ENCODE data around the gene GPR148.
A peak's percentile ranks its signal among the peaks of the same experiment; 100 is the strongest.
"Not testable (repeated sequence)": the region's sequence is repeated elsewhere in the genome, so short reads cannot be mapped to it uniquely, and the experiment has no call there.

The GPR148 gene

GRCh38 chr2:130728549-130729316 lies at the start of gene GPR148:
GPR148 (plus strand) TSS chr2:130729070; CDS start chr2:130729152, 82 bp downstream.
- no peak for DNase-seq (ENCODE audit: low read depth in 3 of 3)

- DNase-seq (ENCODE audit: low read depth in 3 of 3): not testable (repeated sequence)
Observed at GRCh38 chr2:130692041-130692770, 36.7 kb upstream of the GPR148 start.

GRCh38 chr2:130693474-130693873 lies 35.4 kb upstream of the GPR148 start:
- not testable (repeated sequence) for DNase-seq (ENCODE audit: low read depth in 3 of 3)

GRCh38 chr2:130703250-130703649 lies 25.6 kb upstream of the GPR148 start:
- DNase-seq (ENCODE audit: low read depth in 3 of 3): not testable (repeated sequence)

GRCh38 chr2:130714795-130715194 lies 14.1 kb upstream of the GPR148 start:
- DNase-seq (ENCODE audit: low read depth in 3 of 3): not testable (repeated sequence)

- no peak for DNase-seq (ENCODE audit: low read depth in 3 of 3)
Observed at GRCh38 chr2:130720036-130720435, 8.8 kb upstream of the GPR148 start.

- DNase-seq (ENCODE audit: low read depth in 3 of 3): no peak
Observed at GRCh38 chr2:130720528-130720927, 8.3 kb upstream of the GPR148 start.

GRCh38 chr2:130724455-130724854 lies 4.4 kb upstream of the GPR148 start:
- no peak for DNase-seq (ENCODE audit: low read depth in 3 of 3)

- no peak for DNase-seq (ENCODE audit: low read depth in 3 of 3)
Observed at GRCh38 chr2:130726614-130727180, 2.2 kb upstream of the GPR148 start.

GRCh38 chr2:130727286-130727924 lies 1.5 kb upstream of the GPR148 start:
- peak; percentile 79 to 85 (median 83) for DNase-seq (ENCODE audit: low read depth in 3 of 3)

- peak in 2 of 3 donors; percentile 7 to 18 for DNase-seq (ENCODE audit: low read depth in 3 of 3)
Observed at GRCh38 chr2:130728007-130728454, 839 bp upstream of the GPR148 start.

GRCh38 chr2:130729322-130730299 lies 741 bp downstream of the GPR148 start:
- no peak for DNase-seq (ENCODE audit: low read depth in 3 of 3)

GRCh38 chr2:130732257-130732656 lies 3.4 kb downstream of the GPR148 start:
- DNase-seq (ENCODE audit: low read depth in 3 of 3): not testable (repeated sequence)

- no peak for DNase-seq (ENCODE audit: low read depth in 3 of 3)
Observed at GRCh38 chr2:130735200-130735599, 6.3 kb downstream of the GPR148 start.

GRCh38 chr2:130736487-130736886 lies 7.6 kb downstream of the GPR148 start:
- no peak for DNase-seq (ENCODE audit: low read depth in 3 of 3)

- DNase-seq (ENCODE audit: low read depth in 3 of 3): no peak
Observed at GRCh38 chr2:130737592-130737991, 8.7 kb downstream of the GPR148 start.

GRCh38 chr2:130740671-130741070 lies 11.8 kb downstream of the GPR148 start:
- no peak for DNase-seq (ENCODE audit: low read depth in 3 of 3)

- no peak for DNase-seq (ENCODE audit: low read depth in 3 of 3)
Observed at GRCh38 chr2:130743278-130743677, 14.4 kb downstream of the GPR148 start.

- DNase-seq (ENCODE audit: low read depth in 3 of 3): no peak
Observed at GRCh38 chr2:130744287-130745117, 15.6 kb downstream of the GPR148 start.

- DNase-seq (ENCODE audit: low read depth in 3 of 3): no peak
Observed at GRCh38 chr2:130749078-130749477, 20.2 kb downstream of the GPR148 start.

Measured in stimulated activated CD4-positive, alpha-beta T cell treated with anti-CD3 and anti-CD28 coated beads, TNF-alpha, amount 100 ng/mL, for 48 hours (primary cell).